HepG2 (cell line): ENCODE measurements around the gene OASL. TPM values are rescaled to one million over a fixed set of nuclear protein-coding genes. Genes with fewer than 3 reads are reported as not detected.

Experiments used
- ARNTL ChIP-seq: sonication (generic); formaldehyde crosslinking; IDR thresholded peaks from 2 replicates; pipeline ENCODE4 v1.4.0; 2020; ENCODE audit warnings: mild to moderate bottlenecking, missing genetic modification reagents
- CSRNP2 ChIP-seq: sonication (generic); formaldehyde crosslinking; conservative IDR thresholded peaks from 2 replicates; pipeline ENCODE4 v1.8.0; 2022; ENCODE audit warnings: low read depth, missing genetic modification reagents
- PTBP1 ChIP-seq: fragments of 200-400 bp; formaldehyde crosslinking; IDR thresholded peaks from 2 replicates; pipeline ENCODE4 v1.6.1; 2018; ENCODE audit warnings: low read length, low read depth; ENCODE audit not compliant: poor library complexity, severe bottlenecking
- RERE ChIP-seq: IDR thresholded peaks from 2 replicates; pipeline ENCODE4 v1.6.1; 2016; ENCODE audit warnings: low read depth, missing genetic modification reagents, missing compliant biosample characterization
- ZEB1 ChIP-seq: IDR thresholded peaks from 2 replicates; pipeline ENCODE4 v1.6.1; 2012; ENCODE audit warnings: mild to moderate bottlenecking, low read depth, inconsistent platforms; ENCODE audit not compliant: insufficient replicate concordance
- ZFYVE20 ChIP-seq: sonication (generic); formaldehyde crosslinking; IDR thresholded peaks from 2 replicates; pipeline ENCODE4 v1.8.0; 2023; ENCODE audit warnings: low read depth, mild to moderate bottlenecking, moderate library complexity, missing genetic modification reagents, borderline replicate concordance
- ZNF503 ChIP-seq: sonication (generic); formaldehyde crosslinking; IDR thresholded peaks from 2 replicates; pipeline ENCODE4 v1.4.0; 2020; ENCODE audit warnings: missing genetic modification reagents
- ZNF546 ChIP-seq: sonication (generic); formaldehyde crosslinking; conservative IDR thresholded peaks from 2 replicates; pipeline ENCODE4 v1.8.1; 2023; ENCODE audit warnings: mild to moderate bottlenecking, missing genetic modification reagents
- polyA plus RNA-seq, 8 experiments: library from polyadenylated mRNA; depleted of rRNA in 3 of 8; stranded (reverse) in 7 of 8; unstranded in 1 of 8; fragments of >200 nt; fragmentation: Illumina TruSeq in 4 of 8; extraction: Trizol in 4 of 8; gene quantifications; 2 replicates each; pipeline versions ENCODE4 v1.2.1 to v1.2.3, GENCODE V29; 2011 to 2016; ENCODE audit warnings: low read depth in 4 of 8, missing spikeins in 1 of 8, mixed read lengths in 1 of 8; ENCODE audit not compliant: insufficient read depth in 1 of 8
- total RNA-seq, 5 experiments: library from RNA; depleted of rRNA; stranded (reverse); fragments of >200 nt; fragmentation: Illumina TruSeq; extraction: Trizol; gene quantifications; 2 replicates each; pipeline ENCODE4 v1.2.3, GENCODE V29; 2016; ENCODE audit warnings: low read depth in 1 of 5
- TF ChIP-seq, protein P1 (sequence below): sonication (generic); IDR thresholded peaks from 2 replicates; pipeline ENCODE4 v1.6.1; 2016; ENCODE audit warnings: low read depth, borderline replicate concordance
- TF ChIP-seq, protein P2 (sequence below): sonication (generic); formaldehyde crosslinking; IDR thresholded peaks from 2 replicates; pipeline ENCODE4 v1.5.1; 2020; ENCODE audit warnings: missing genetic modification reagents, mild to moderate bottlenecking, borderline replicate concordance
- TF ChIP-seq, protein P3 (sequence below): sonication (generic); formaldehyde crosslinking; IDR thresholded peaks from 2 replicates; pipeline ENCODE4 v1.5.0; 2020; ENCODE audit warnings: mild to moderate bottlenecking, missing genetic modification reagents, moderate library complexity
- TF ChIP-seq, protein P4 (sequence below): IDR thresholded peaks from 2 replicates; pipeline ENCODE4 v1.6.1; 2016; ENCODE audit warnings: missing biosample characterization, missing genetic modification reagents, low read depth

OASL gene
- total and polyA plus RNA-seq, 2 of the 13 experiments (the other 11 are each of a cell fraction or from before 2014, with no cell fraction given): 0.11 to 0.22 TPM

DNA sequence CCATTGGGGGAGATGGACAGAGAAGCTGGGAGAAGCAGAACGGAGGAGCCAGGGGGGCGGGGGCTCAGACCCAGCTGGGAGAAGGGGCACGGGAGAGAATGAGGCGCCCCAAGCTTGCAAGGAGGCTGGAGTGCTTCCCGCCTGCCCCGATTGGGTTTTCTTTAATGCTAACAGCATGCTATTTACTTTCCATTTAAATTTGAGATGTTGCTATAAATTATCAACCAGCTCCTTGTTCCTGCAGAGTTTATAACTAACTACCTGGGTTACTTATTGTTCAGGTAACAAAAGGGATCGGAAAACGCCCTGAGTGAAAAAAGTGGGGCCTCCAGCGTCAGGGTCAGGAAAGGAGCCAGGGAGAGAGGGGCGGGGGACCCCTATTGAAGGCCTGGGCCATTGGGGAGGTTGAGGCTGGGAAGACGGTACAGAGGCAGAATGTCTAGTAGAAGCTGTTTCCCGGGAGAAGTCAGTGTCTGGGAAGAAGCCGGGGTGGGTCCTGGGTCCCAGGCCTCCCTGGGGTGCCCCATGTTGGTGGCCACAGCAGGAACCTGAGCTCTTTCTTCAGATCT, 58.2 kb downstream of the OASL start (continued):
- TF ChIP-seq, protein P1, sequence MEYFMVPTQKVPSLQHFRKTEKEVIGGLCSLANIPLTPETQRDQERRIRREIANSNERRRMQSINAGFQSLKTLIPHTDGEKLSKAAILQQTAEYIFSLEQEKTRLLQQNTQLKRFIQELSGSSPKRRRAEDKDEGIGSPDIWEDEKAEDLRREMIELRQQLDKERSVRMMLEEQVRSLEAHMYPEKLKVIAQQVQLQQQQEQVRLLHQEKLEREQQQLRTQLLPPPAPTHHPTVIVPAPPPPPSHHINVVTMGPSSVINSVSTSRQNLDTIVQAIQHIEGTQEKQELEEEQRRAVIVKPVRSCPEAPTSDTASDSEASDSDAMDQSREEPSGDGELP: peak; percentile 71; the same call in 1 of the 2 replicates
- TF ChIP-seq ARNTL (CRISPR knock-in tag) (no peak), ZNF503 (CRISPR knock-in tag) (no peak), ZEB1 (no peak), ZFYVE20 (CRISPR knock-in tag) (no peak), CSRNP2 (CRISPR knock-in tag) (no peak), RERE (no peak), PTBP1 (no peak), ZNF546 (CRISPR knock-in tag) (no peak; the same call in 1 of the 2 replicates)
- TF ChIP-seq, protein P2, sequence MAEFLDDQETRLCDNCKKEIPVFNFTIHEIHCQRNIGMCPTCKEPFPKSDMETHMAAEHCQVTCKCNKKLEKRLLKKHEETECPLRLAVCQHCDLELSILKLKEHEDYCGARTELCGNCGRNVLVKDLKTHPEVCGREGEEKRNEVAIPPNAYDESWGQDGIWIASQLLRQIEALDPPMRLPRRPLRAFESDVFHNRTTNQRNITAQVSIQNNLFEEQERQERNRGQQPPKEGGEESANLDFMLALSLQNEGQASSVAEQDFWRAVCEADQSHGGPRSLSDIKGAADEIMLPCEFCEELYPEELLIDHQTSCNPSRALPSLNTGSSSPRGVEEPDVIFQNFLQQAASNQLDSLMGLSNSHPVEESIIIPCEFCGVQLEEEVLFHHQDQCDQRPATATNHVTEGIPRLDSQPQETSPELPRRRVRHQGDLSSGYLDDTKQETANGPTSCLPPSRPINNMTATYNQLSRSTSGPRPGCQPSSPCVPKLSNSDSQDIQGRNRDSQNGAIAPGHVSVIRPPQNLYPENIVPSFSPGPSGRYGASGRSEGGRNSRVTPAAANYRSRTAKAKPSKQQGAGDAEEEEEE (CRISPR knock-in tag): no peak
- TF ChIP-seq, protein P3, sequence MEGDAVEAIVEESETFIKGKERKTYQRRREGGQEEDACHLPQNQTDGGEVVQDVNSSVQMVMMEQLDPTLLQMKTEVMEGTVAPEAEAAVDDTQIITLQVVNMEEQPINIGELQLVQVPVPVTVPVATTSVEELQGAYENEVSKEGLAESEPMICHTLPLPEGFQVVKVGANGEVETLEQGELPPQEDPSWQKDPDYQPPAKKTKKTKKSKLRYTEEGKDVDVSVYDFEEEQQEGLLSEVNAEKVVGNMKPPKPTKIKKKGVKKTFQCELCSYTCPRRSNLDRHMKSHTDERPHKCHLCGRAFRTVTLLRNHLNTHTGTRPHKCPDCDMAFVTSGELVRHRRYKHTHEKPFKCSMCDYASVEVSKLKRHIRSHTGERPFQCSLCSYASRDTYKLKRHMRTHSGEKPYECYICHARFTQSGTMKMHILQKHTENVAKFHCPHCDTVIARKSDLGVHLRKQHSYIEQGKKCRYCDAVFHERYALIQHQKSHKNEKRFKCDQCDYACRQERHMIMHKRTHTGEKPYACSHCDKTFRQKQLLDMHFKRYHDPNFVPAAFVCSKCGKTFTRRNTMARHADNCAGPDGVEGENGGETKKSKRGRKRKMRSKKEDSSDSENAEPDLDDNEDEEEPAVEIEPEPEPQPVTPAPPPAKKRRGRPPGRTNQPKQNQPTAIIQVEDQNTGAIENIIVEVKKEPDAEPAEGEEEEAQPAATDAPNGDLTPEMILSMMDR (CRISPR knock-in tag): no peak
- TF ChIP-seq, protein P4, sequence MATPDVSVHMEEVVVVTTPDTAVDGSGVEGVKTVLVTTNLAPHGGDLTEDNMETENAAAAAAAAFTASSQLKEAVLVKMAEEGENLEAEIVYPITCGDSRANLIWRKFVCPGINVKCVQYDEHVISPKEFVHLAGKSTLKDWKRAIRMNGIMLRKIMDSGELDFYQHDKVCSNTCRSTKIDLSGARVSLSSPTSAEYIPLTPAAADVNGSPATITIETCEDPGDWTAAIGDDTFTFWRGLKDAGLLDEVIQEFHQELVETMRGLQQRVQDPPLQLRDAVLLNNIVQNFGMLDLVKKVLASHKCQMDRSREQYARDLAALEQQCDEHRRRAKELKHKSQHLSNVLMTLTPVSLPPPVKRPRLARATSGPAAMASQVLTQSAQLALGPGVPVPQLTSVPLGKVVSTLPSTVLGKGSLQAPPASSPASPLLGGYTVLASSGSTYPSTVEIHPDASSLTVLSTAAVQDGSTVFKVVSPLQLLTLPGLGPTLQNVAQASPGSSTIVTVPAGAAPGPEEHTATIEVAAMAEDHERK (CRISPR knock-in tag): no peak
